HG03025 (cell line): ENCODE measurements around the gene KCNIP3.
A peak's percentile ranks its signal among the peaks of the same experiment; 100 is the strongest.
"Not testable (repeated sequence)": the region's sequence is repeated elsewhere in the genome, so short reads cannot be mapped to it uniquely, and the experiment has no call there.

Experiments used
- ATAC-seq: cut with Tn5 transposase; IDR thresholded peaks from one replicate; pipeline ENCODE4 v1.9.1; 2021; ENCODE audit warnings: mild to moderate bottlenecking, moderate library complexity; ENCODE audit not compliant: unreplicated experiment, low FRiP score

Gene KCNIP3

DNA sequence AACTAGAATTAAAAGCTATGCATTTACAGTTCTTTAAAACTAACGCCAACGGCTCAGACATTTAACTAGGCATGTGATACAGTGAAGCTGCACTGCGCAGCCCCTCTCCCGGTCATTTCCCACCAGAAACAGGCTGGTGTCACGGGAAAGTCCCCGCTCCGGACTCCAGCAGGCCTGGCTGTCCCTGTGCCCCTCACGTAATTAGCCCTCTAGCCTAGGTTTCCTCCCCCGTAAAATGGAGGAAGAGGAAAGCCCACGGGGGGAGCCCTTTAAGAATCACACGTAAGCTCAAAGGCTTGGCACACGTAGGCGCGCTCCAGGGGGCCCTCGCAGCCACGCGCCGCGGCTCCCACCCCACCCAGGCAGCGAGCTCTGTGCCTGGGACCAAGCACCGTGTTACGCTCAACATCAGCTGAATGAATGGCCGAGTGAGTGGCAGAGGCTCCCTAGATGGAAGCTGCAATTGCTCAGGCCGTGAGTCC, 48.0 kb downstream of the KCNIP3 start:
- no peak for ATAC-seq

DNA sequence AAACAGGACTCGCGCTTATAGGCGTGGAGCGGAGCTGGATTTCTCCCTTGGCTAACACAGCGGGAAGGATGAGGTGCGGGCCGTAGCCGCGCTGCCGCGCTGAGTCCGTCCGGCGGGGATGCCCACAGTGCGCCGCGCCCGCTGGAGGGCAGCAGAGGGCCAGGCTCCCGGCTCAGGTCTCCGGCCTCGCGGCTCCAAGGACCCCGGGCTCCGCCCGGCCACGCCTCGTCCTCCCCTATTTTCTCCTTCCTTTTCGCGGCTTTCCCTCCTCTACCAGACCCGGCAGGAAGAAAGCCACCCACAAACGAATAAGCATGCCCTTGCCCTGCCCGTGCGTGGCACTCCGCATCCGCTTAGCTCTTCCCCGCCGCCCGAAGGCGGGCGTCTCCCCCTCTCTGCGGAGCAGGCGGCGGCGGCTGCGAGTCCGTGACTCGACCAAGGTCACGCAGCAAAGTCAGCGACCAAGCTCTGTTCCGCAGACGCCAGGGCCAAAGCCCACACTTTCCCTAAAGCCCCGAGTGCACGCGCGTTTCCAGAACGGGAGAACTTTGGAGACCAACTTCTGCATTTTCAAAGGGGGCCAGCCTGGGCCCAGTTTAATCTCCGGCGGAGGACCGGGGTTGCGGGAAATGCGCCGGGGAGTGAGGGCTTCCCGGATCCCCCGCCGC, 48.5 kb downstream of the KCNIP3 start:
- ATAC-seq, result peak; percentile 72

DNA sequence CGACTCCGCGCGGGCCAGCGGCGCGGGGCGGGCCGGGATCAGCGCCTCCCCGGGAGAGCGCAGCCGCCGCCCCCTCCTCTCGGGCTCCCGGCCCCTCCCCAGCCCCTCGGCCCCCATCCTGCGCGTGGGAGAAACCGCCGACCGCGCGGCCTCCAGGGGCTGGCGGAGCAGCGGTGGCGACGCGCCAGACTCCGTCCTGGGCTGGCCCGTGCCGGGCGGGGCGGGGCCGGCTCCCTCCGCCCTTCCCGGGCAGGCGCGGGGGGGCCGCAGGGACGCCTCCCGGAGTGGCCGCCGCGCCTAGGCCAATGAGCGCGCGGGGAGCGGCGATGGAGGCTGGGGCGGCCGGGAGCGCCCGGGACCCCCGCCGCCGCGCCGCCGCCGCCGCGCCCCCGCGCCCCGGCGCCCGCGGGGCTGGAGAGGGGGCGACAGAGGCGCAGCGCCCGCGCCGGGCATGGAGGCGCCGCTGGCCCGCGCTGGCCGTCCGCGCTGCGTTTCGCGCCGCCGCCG, 49.1 kb downstream of the KCNIP3 start:
- no peak for ATAC-seq

DNA sequence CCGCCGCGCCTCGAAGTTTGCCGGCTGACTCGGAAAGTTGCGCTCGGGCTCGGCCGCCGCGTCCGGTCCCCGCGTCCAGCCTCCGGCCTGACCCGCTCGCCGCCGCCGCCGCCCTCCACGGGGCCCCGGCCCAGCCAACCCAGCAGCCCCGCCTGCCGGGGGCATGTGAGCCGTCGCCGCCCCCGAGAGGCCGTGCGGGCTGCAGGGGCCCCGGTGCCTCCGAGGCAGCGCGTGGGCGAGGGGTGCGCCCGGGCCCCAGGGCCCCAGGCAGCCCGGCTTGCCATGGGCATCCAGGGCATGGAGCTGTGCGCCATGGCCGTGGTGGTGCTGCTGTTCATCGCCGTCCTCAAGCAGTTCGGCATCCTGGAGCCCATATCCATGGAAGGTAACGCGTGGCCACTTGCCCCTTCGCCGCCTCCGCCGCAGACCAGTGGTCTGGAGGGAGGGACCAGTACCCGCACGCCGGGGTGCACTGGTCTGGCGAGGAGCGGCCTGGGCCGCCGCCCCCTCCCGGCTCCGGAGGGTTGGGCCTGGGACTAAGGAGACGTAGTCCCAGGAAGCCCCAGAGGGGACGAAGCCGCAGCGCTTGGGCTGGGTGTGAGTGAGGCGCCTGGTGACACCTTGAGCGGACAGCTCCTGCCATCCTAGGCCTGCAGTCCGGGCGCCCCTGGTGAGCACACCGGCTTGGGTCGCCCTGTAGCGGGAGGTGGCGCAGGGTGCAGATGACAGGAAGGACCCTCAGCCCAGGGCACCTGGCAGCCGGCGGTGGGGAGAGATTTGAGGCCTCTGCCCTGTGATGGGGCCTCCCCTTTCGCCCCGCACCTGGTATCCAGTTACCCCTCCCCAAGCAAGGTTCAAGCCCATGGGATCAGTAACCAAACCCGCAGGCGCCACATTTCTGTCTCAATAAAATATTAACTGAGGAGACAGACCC, 49.9 kb downstream of the KCNIP3 start:
- ATAC-seq, result no peak

DNA sequence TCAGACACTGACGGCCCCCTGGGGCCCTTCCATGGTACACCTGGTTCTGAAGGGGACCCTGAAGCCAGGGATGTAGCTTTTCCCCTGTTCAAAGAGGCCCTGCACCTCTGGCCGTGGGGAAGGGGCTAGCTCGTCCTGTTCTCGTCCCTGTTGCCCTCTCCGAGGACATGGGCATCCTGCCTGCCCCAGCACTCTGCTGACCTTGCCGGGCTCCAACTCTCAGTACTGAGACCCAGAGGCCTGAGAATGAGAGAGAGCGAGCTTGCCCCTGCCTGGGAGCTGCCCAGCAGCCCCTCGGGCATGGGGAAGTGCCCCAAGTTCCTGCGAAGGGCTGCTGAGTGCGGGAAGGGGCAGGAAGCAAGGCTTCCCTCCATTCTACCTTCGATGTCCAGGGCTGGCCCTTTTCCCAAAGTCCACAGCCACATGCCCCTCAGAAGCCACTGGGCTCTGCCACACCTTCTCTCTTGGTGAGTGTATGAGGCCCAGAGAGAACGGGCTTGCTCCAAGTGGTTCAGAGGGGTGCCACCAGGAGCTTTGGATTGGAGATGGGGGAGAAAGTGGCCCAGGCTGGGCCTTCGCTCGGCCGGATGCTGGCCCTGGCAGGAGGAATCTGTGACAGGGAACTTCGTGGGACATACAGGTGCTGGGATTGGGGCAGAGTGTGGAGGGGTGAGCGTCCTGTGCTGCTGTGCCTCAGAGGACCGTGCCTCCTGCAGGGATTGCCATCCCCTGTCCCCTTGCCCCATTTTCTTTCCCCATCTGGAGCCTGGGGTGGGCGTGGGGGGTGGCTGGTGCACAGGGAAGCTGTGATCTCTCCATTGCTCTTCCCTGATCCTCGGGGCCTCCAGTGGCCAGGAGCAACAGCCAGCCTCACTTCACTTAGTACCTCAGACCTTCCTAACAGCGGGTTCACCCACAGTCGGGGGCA, 50.8 kb downstream of the KCNIP3 start:
- no peak for ATAC-seq

DNA sequence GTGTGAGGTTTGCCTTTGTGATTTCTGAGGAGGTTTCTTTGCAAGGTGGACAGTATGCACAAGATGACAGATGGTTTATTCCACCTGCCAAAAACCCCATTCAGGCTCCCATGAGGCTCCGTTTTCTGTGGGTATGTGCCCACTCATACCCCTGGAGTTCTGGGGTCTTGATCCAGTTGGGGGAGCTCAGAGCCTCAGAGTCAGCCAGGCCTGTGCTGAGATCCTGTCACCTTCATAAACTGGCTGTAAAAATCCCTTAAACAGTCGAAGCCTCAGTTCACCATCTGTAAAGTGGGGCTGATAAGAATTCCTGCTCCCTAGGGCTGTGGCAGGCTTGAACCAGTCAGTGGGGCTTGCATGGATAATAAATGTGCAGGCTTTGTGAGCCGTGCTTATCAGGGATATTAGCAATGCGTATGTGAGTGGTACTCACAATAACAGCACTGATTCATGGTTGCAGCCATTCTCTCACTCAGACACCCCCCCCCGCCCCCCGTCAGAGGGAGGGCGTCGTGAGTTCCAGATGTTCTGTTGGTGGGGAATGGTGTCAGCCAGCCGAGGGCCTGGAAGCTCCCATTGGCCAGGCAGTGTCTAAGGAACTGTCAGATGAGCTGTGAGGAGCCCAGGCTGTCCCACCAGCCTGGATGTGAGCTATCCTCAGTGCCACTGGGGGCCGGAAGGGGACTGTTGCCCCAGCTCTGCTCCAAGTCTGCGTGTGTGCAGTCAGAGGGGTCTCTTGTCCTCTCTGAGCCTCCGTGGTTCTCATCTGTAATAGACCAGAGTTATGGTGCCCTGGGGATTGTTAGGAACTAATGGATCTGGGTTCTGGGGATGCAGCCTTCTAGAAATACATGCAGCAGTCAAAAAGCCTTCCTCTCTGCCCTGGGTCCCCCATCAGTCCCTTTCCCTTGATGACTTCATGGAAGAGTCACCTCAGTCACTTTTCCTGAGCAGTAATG, 51.7 kb downstream of the KCNIP3 start:
- ATAC-seq, result no peak

DNA sequence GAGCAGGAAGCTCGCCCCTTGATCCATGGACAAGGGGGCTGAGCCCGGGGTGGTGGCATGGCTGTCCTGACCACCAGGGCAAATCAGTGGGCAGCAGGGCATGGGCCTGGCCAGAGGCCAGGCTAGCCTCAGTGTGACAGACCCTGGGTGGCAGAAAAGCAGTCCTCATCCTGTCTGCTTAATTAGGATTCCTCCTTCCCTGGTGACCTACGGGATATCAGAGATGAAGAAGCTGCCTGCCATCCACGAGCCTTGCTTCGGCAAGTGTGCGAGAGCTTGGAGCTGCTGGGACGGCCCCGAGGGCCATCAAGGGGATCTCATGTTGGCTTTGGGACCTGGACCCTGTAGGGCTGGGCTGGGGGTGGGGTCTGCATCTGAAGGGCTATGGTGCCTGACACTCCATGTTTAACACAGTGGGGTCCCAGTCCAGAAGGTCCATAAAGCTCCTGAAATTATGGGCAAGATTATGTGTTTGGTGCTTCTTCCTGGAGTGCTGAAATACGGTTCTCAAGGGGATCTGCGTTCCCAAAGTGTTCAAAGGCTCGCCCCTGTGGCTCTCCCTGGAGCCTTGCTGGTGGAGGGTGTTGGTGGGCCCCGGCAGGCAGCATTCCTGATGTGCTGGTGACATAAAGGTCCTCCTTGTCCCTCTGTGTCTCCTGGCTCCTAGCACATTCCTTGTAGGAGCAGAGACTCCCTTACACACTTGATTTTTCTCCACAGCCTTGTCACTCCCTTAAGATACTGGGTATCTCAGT, 52.6 kb downstream of the KCNIP3 start:
- no peak for ATAC-seq

DNA sequence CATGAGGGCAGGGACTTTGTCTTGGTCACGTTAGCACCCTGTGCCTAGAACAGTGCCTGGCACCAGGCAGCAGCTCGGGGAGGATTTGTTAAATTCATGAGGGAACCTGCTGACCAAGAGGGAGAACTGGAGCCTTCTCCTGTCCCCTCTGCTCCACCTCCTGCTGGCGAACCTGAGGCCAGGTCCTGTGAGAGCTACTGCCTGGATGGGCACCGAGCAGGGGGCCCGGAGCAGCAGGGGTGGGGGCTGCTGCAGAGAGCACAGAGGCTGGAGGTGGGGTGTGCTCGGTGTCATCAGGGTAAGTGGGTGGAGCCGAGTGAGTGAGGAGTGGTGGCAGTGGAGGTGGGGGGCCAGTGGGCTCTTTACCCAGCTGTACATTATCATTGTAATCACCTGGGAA, 53.2 kb downstream of the KCNIP3 start:
- no peak for ATAC-seq

DNA sequence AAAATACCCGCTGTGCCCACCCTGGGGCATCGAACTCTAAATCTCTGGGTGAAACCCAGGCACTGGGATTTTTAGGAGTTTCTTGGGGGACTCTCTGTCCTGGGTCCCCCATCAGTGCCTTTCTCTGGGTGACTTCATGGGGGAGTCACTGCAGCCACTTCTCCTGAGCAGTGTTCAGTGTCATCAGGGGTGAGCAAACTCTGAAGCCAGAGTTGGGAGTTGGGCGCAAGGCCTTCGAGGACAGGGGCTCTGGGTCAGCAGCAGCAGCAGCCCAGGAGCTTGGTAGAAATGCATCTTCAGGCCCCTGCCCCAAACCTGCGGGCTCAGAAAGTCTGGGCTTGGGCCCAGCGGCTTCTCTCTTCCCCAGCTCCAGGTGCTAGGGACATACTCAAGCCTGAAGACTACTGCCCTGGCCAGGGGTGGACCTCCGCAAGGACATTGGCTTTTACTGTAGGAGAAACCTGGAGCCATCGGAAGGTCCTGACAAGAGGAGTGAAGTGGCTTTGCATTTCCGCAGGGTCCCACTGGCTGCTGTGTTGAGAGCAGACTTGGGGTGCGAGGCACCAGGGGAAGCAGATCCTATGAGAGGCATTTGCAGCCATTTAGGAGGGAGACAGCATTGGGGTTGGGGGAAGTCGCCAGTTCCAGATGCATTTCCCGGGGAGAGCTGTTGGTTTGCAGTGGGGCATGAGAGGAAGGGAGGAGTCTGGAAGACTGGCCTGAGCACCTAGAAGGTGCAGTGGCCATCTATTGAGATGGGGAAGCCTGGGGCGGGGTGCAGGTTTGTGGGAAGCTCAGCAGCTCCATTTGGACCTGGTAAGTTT, 53.8 kb downstream of the KCNIP3 start:
- no peak for ATAC-seq

DNA sequence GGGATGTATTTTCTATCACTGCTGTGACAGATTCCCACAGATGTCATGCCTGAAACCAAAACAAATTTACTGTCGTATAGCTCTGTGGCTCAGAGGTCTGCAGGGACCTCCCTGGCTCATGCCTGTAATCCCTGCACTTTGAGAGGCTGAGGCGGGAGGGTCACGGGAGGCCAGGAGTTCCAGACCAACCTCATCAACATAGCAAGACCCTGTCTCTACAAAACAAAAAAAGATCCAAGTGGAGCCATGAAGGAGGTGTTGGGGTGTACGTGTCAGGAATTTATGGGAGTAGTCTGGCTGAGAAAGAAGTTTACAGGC, 54.4 kb downstream of the KCNIP3 start:
- no peak for ATAC-seq

DNA sequence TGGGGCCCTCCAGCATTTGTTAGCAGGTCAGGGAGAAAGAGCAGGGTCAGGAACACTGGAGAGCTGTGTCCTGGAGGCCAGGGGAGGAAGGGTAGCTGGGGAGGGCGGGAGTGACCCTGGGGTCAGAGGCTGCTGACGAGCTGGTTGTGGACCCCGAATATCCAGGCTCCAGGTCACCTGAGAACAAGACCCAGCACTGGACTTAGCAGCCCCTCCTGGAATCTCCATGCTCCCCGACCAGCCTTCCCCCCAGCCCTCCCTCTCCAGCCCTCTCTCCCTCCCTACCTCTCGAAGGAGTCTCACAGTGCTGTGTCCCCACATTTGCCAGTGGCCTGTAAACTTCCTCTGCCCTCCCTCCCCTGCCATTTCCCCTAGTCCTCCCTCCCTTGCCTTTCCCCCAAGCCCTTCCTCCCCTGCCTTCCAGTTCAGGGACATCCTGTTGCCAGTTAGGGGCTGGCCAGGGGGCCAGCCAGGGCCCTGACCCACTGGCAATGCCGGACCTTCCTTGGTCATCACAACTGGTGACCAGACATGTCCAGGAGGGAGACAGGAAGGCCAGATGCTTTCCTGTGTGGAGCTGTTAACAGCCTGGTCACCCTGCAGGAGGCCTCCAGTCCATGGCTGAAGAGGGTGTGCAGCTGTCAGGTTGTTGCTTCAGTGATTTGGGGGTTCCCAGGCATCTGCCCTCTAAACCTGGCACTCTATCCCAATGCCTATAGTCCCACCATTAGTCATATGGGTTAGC, 55.3 kb downstream of the KCNIP3 start:
- ATAC-seq, result no peak

DNA sequence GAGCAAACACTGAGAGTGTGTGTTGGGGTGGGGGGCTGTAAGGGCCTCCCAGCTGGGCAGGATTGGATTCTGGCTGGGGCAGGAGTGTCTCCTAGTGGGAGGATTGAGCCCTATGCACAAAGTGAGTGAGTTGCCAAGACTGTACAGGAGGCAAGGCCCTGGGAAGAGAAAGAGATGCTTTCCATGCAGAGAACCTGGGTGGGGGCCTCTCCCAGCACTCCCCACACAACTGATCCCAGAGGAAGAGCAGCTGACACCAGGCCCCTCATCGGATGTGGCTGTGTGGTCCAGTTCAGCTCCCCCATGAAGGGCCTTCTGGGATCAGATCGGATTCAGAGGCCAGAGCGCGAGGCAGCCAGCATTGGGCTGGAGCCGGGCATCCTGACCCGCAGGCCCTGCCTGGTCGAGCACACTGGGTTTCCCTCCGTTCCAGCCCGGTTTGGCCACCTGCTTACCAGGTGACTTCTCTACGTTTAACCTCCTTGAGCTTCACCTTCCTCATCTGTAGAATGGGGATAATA, 56.0 kb downstream of the KCNIP3 start:
- no peak for ATAC-seq

DNA sequence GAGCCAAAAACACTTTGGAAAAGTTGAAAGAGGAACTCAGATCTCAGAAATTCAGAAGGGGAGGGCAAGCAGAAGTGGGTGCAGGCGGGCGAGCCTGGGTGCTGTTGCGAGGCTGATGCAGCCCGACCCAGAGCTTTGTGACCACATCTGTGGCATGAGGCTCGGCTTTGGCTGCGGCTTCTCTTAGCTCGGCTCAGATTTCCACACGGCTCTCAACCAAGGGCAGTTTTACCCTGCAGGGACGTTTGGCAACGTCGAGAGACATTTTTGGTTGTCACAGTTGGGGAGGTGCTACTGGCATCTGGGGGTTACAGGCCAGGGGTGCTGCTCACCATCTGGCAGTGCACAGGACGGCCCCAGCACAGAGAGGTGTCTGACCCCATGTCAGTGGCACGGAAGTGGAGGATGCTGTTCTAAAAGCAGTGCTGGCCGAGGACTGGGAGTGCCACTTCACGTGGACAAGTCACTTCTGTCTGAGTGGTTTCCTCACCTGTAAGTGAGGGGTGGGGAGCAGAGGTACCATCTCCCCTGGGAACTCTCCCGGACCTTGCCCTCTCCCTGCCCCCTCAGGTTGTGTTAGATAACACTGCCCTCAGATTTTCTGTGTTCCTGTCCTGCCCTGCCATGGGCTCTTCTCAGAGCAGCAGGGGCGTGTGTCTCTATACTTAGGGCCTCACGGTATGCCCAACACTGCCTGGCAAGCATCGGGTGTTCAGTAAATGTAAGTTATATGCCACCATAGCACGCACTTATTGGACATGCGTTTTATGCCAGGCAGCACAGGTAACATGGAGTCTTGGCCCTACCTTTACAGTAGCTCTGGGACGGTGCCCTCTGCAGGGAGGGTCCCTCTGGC, 56.7 kb downstream of the KCNIP3 start:
- ATAC-seq, result no peak

DNA sequence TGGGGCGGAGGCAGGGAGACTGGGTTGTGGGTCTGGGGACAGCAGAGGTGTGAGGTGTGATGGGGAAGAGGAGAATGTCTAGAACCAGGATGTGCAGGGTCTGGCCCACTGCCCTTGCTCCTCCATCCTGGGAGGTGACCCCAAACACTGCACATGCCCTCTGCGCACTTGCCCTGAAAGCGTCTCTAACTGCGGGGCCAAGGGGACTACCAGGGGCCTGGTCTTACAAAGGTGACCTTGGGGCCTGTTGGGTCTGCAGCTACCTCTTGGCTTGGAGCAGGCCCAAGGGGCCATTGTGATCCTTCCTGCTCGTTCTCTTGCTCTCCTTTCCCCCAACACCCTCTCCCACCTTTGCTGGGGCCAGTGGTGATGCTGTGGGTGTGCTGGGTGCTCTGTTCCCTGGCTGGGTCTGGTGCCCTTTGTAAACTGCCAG, 57.3 kb downstream of the KCNIP3 start:
- no peak for ATAC-seq

DNA sequence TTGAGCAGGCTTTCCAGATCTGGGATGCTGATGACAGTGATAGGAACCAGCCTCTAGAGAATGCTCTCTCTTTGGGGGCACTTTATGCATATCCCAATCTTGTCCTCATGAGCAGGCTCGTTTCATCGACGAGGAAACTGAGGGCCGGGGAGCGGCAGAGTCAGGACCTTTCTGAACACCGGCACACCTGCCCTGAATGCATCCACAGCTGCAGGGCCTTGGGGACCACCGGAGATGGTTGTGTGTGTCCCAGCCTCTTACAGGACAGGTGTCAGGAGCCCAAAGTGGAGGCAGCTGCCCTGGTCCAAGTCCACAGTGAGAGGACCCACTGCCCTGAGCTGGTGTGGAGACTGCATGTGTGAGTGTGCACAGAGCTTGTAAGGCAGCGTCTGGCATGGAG, 57.8 kb downstream of the KCNIP3 start:
- no peak for ATAC-seq

DNA sequence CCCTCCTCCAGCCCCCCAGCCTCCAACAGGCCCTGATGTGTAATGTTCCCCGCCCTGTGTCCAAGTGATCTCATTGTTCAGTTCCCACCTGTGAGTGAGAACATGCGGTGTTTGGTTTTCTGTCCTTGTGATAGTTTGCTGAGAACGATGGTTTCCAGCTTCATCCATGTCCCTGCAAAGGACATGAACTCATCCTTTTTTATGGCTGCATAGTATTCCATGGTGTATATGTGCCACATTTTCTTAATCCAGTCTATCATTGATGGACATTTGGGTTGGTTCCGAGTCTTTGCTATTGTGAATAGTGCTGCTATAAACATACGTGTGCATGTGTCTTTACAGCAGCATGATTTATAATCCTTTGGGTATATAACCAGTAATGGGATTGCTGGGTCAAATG, 58.3 kb downstream of the KCNIP3 start:
- not testable (repeated sequence) for ATAC-seq
